Parathyroid adenoma (tissue), 2 donors: Measurements from ENCODE around the gene SLC24A3.

Source experiments
- H2AFZ ChIP-seq: fragments of 300-600 bp; sonication (generic); one replicate; pipeline ENCODE4 v1.7.0; 2017; ENCODE audit warnings: antibody characterized with exemption, mild to moderate bottlenecking
- H3K27ac ChIP-seq: fragments of 300-600 bp; sonication (generic); one replicate; pipeline ENCODE4 v1.7.0; 2017
- H3K27me3 ChIP-seq: fragments of 300-600 bp; sonication (generic); one replicate; pipeline ENCODE4 v1.7.0; 2017; ENCODE audit warnings: low read length; ENCODE audit not compliant: control insufficient read depth, insufficient read depth
- H3K36me3 ChIP-seq: fragments of 300-600 bp; sonication (generic); one replicate; pipeline ENCODE4 v1.7.0; 2017; ENCODE audit warnings: low read length; ENCODE audit not compliant: control insufficient read depth, insufficient read depth
- H3K4me1 ChIP-seq: fragments of 300-600 bp; sonication (generic); one replicate; pipeline ENCODE4 v1.7.0; 2017; ENCODE audit warnings: control low read depth
- H3K4me2 ChIP-seq: fragments of 300-600 bp; sonication (generic); one replicate; pipeline ENCODE4 v1.7.0; 2017; ENCODE audit warnings: low read length
- H3K4me3 ChIP-seq: fragments of 300-600 bp; sonication (generic); one replicate; pipeline ENCODE4 v1.7.0; 2017; ENCODE audit warnings: low read depth, low read length
- H3K79me2 ChIP-seq: fragments of 300-600 bp; sonication (generic); one replicate; pipeline ENCODE4 v1.7.0; 2017; ENCODE audit warnings: control low read depth
- H3K9ac ChIP-seq: fragments of 300-600 bp; sonication (generic); one replicate; pipeline ENCODE4 v1.7.0; 2017; ENCODE audit warnings: mild to moderate bottlenecking
- H3K9me3 ChIP-seq: fragments of 300-600 bp; sonication (generic); one replicate; pipeline ENCODE4 v1.7.0; 2017; ENCODE audit warnings: low read length; ENCODE audit not compliant: control insufficient read depth
- CTCF ChIP-seq: fragments of 300-600 bp; sonication (generic); IDR thresholded peaks from one replicate; pipeline ENCODE4 v1.7.0; 2017; ENCODE audit warnings: antibody characterized with exemption, mild to moderate bottlenecking
- donor health status: primary hyperparathyroidism.

The SLC24A3 gene

DNA sequence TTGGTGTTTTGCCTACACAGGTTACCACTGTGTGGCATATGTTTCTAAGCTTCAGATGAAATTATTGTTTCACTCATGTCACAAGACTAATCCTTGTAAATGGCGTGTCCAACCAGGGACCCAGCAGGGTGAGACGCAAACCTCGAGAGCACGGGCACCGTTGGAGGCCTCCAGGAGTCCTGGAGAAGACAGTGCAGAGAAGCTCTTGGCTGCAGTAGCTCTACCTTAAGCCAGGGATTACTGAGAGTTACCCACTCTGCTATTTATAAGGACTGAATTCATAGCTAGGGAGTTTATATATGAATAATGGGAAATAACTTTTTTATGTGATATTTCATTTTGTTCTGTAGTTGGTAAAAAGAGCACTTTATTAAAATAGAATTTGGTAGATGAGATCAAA lies 137.4 kb downstream of the SLC24A3 start:
- no peak overlapping the region for H3K27ac ChIP-seq

GRCh38 chr20:19351542-19351941 lies 139.1 kb downstream of the SLC24A3 start:
- Histone ChIP-seq H3K4me2 (no peak overlapping the region), H3K36me3 (no peaks in the 10 kb centered on the region), H3K27me3 (no peaks in the 10 kb centered on the region), H3K9ac (no peak overlapping the region), H3K79me2 (no peaks in the 10 kb centered on the region), H3K9me3 (no peaks in the 10 kb centered on the region), H2AFZ (no peak overlapping the region), H3K4me3 (no peak overlapping the region), H3K4me1 (no peaks in the 10 kb centered on the region), H3K27ac (no peak overlapping the region)
- no peak for TF ChIP-seq CTCF

More for the DNA sequence above, 137.4 kb downstream of the SLC24A3 start:
- Histone ChIP-seq H2AFZ (no peak overlapping the region), H3K79me2 (no peaks in the 10 kb centered on the region), H3K36me3 (no peaks in the 10 kb centered on the region), H3K9me3 (no peaks in the 10 kb centered on the region), H3K9ac (no peak overlapping the region), H3K27me3 (no peaks in the 10 kb centered on the region), H3K4me1 (no peaks in the 10 kb centered on the region), H3K4me2 (no peak overlapping the region), H3K4me3 (no peak overlapping the region)
- no peak for TF ChIP-seq CTCF

GRCh38 chr20:19354950-19355349 lies 142.5 kb downstream of the SLC24A3 start:
- Histone ChIP-seq H3K4me3 (no peak overlapping the region), H3K4me1 (no peaks in the 10 kb centered on the region), H3K9me3 (no peaks in the 10 kb centered on the region)

GRCh38 chr20:19361790-19362189 lies 149.3 kb downstream of the SLC24A3 start:
- TF ChIP-seq CTCF: no peak
- Histone ChIP-seq H3K4me1 (no peaks in the 10 kb centered on the region), H3K27me3 (no peaks in the 10 kb centered on the region), H3K36me3 (no peaks in the 10 kb centered on the region), H2AFZ (no peak overlapping the region), H3K9me3 (no peaks in the 10 kb centered on the region), H3K27ac (no peak overlapping the region), H3K9ac (no peak overlapping the region), H3K79me2 (no peaks in the 10 kb centered on the region), H3K4me2 (no peak overlapping the region), H3K4me3 (no peak overlapping the region)

More at GRCh38 chr20:19354950-19355349, 142.5 kb downstream of the SLC24A3 start:
- Histone ChIP-seq H2AFZ (no peak overlapping the region), H3K27ac (no peak overlapping the region), H3K4me2 (no peak overlapping the region), H3K36me3 (no peaks in the 10 kb centered on the region), H3K79me2 (no peaks in the 10 kb centered on the region), H3K9ac (no peak overlapping the region), H3K27me3 (no peaks in the 10 kb centered on the region)
- no peak for TF ChIP-seq CTCF

DNA sequence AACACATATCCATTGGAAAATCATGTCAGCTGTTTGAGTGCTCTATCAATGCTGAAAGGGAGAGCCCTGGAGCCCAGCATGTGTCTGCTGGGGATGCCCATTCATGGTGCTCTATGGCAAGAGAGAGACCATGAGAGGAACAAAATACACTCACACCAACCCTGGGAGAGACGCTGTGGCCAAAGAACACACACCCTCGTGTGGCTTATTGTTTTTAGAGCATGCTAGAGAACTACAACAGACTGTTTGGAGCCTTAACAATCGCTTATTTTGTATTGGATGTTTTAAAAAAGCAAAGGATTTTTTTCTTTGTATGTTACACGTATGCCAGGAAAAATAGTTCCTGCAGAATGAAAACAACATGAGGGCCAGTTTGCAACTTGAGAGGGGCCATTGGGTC lies 151.0 kb downstream of the SLC24A3 start:
- H3K9ac ChIP-seq: no peak overlapping the region
- no peak overlapping the region for H3K27ac ChIP-seq
- H2AFZ ChIP-seq: no peak overlapping the region
- H3K79me2 ChIP-seq: no peaks in the 10 kb centered on the region
- H3K27me3 ChIP-seq: no peaks in the 10 kb centered on the region
- H3K4me1 ChIP-seq: no peaks in the 10 kb centered on the region
- no peak for TF ChIP-seq CTCF
- H3K4me3 ChIP-seq: no peak overlapping the region
- no peak overlapping the region for H3K4me2 ChIP-seq
- H3K9me3 ChIP-seq: no peaks in the 10 kb centered on the region
- H3K36me3 ChIP-seq: no peaks in the 10 kb centered on the region
